Astrocyte of the cerebellum (primary cell): ENCODE results near the gene ACAT2.
"Not testable (repeated sequence)": the region's sequence is repeated elsewhere in the genome, so short reads cannot be mapped to it uniquely, and the experiment has no call there.

ENCODE experiments used
- DNase-seq: peaks from one replicate; pipeline ENCODE4 v3.0.0-alpha.2; 2011; ENCODE audit warnings: low read depth
- H3K4me3 ChIP-seq: 2 replicates; pipeline ENCODE4 v1.5.1; 2011; ENCODE audit warnings: mild to moderate bottlenecking, low read depth, low read length, moderate library complexity
- in situ Hi-C: cut with HindIII; loops from 2 replicates; pipeline ENCODE4 v1.10.0; 2017; ENCODE audit warnings: low sequenced_read_pairs
- TF ChIP-seq, protein P1 (sequence below): IDR thresholded peaks from 2 replicates; pipeline ENCODE4 v1.5.1; 2012; ENCODE audit warnings: low read length, low read depth, moderate library complexity, mild to moderate bottlenecking; ENCODE audit errors: missing control alignments

The ACAT2 gene

DNA sequence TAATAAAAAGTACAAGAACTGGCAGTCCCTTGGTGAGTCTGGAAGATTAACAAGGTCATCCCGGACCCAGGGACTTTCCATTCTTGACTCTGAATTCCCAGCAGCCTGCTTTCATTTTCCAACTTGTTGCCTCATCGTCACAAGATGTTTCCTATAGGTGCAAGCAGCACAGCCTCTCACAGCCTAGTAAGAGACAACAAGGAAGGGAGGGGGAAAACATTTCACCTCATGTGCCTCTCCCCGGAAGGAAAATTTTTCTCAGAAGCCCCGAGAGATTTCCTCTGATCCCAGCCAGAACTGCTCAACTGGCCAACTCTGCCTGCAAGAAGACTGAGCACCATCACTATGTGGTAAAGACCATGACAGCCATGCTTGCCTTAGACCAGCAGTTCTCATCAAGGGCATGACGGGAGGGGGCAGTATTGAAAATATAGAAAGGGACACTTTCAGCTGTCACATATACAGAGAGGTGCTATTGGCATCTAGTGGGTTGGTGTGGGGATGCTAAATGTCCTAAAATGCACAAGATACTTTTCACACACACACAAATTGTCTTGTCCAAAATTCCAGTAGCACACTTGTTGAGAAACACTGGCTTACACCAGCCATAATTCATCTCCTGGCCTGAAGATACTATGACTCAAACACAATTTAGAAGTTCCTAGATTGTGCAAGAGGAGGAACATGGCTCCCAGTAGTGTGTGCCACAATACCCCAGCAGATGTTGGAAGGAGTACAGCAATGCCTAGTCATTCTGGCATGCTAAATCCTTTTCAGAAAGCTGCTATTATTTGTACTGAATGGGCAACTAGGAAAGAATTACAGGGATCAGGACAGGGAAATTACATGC, 45.4 kb upstream of the ACAT2 start:
- TF ChIP-seq, protein P1, sequence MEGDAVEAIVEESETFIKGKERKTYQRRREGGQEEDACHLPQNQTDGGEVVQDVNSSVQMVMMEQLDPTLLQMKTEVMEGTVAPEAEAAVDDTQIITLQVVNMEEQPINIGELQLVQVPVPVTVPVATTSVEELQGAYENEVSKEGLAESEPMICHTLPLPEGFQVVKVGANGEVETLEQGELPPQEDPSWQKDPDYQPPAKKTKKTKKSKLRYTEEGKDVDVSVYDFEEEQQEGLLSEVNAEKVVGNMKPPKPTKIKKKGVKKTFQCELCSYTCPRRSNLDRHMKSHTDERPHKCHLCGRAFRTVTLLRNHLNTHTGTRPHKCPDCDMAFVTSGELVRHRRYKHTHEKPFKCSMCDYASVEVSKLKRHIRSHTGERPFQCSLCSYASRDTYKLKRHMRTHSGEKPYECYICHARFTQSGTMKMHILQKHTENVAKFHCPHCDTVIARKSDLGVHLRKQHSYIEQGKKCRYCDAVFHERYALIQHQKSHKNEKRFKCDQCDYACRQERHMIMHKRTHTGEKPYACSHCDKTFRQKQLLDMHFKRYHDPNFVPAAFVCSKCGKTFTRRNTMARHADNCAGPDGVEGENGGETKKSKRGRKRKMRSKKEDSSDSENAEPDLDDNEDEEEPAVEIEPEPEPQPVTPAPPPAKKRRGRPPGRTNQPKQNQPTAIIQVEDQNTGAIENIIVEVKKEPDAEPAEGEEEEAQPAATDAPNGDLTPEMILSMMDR = no peak
- H3K4me3 ChIP-seq = no peak overlapping the region
- in situ Hi-C loops = no loop called here
- DNase-seq = peak; percentile 90

GRCh38 chr6:159718634-159719033, 43.2 kb upstream of the ACAT2 start:
- no peak overlapping the region for H3K4me3 ChIP-seq
- no peak for DNase-seq
- in situ Hi-C loops = no loop called here
- TF ChIP-seq, protein P1 = no peak

- H3K4me3 ChIP-seq = no peak overlapping the region
- in situ Hi-C loops = no loop called here
- DNase-seq = no peak
- TF ChIP-seq, protein P1 = no peak
These were observed 42.6 kb upstream of the ACAT2 start for GRCh38 chr6:159719287-159719686.

DNA sequence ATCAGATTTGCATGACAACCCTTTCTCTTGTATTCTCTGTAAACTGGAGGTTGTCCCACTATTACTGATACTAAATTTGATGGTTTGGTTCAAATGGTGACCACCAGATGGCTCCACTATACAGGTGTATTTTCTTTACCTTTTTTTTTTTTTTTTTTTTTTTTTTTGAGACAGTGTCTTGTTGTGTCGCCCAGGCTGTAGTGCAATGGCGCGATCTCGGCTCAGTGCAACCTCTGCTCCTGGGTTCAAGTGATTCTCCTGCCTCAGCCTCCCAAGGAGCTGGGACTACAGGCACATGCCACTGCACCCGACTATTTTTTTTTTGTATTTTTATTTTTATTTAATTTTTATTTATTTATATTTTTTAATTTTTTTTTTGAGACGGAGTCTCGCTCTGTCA, 41.1 kb upstream of the ACAT2 start:
- no peak overlapping the region for H3K4me3 ChIP-seq
- in situ Hi-C loops = no loop called here
- TF ChIP-seq, protein P1 = peak; percentile 34
- no peak for DNase-seq

DNA sequence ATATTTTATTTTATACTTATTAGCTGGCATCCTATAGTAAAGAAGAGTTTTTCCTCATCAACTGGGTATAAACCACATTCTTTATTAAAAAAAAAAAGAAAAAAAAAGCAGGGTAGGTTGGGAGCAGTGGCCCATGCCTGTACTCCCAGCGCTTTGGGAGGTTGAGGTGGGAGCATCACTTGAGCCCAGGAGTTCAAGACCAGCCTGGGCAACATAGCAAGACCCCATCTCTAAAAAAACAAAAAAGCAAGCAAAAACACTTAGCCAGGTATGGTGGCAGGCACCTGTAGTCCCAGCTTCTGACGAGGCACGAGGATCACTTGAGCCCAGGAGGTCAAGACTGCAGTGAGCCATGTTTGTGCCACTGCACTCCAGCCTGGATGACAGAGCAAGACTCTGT, 39.9 kb upstream of the ACAT2 start:
- DNase-seq, in situ Hi-C loops, H3K4me3 ChIP-seq: not testable (repeated sequence)

- no peak for DNase-seq
- TF ChIP-seq, protein P1 = no peak
- H3K4me3 ChIP-seq = no peak overlapping the region
- in situ Hi-C loops = no loop called here
These were observed 39.2 kb upstream of the ACAT2 start for GRCh38 chr6:159722655-159723054.

- no peak for DNase-seq
- TF ChIP-seq, protein P1 = no peak
- no peak overlapping the region for H3K4me3 ChIP-seq
- in situ Hi-C loops = no loop called here
These were observed 38.6 kb upstream of the ACAT2 start for GRCh38 chr6:159723259-159723658.
